ENCODE measurements around the gene PRKCE. TPM values are rescaled to one million over a fixed set of nuclear protein-coding genes. Genes with fewer than 3 reads are reported as not detected.

PRKCE gene
- total RNA-seq, 1 experiment from 2014 or later = 14.8 TPM

DNA sequence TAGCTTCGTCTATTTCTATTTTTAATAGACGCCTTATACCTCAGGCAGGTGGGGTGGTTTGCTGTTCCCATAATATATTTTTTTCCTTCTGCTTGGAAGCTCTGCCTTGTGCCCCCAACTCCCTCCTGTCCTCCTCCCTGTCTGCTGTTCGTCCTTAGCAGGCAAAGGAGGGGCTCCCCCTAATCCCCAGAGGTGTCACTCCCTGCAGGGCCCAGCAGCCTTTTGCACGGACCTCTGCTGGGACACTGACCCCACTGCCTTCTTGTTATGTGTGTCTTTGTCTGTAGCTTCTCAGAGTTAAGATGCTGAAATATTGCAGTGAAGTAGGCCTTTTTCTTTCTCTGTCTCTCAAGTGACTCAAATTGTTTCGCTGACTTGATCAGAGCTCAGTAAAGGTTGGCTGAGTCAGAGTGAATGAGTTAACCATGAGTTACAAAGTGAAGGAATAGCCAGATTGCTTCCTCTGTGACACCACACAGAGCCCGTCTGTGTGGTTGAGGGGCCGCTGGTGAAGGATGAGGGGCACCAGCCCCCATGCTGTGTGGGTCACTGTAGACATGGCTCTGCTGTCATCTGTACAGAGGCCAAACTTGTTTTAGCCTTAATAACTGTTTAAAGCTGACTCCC, 47.7 kb downstream of the PRKCE start:
- ChIA-PET CTCF (no interaction called here), POLR2A (interaction anchor here (0.8 kb wide), 1 partner anchor 14 kb away, joined by 4 read pairs; no protein-coding TSS in a partner anchor), RAD21 (ENCODE audit: low non-redundant PET in 1 of 2, low total read pairs in 2 of 2, uncharacterized antibody in 2 of 2, unreplicated experiment in 2 of 2) (no interaction called here)
- Histone ChIP-seq H3K27me3 (ENCODE audit: insufficient read depth, low read length) (no peaks in the 10 kb centered on the region), H3K4me1 (ENCODE audit: control insufficient read depth in 1 of 2, insufficient read depth in 2 of 2, low read length in 2 of 2) (peaks cover 0 to 19% of the 10 kb centered on the region in 2 experiments; a peak in 2 of 4 replicates), H3K4me2 (ENCODE audit: low read length) (peak overlapping the region; percentile 32), H3K79me2 (ENCODE audit: insufficient read depth, low read length) (peaks cover 28% of the 10 kb centered on the region; the same call in 1 of the 2 replicates), H2AFZ (ENCODE audit: low read depth, low read length, poor library complexity, severe bottlenecking) (no peak overlapping the region), H3K9ac (ENCODE audit: low read length) (no peak overlapping the region), H3K9me3 (ENCODE audit: control insufficient read depth in 1 of 2, insufficient read depth in 1 of 2, low read depth in 1 of 2, low read length in 2 of 2) (no peaks in the 10 kb centered on the region), H4K20me1 (ENCODE audit: insufficient read depth) (no peaks in the 10 kb centered on the region), H3K27ac (ENCODE audit: low read depth, low read length) (no peak overlapping the region), H3K4me3 (replicated peaks in 1 of 2; ENCODE audit: low read depth in 1 of 2, low read length in 2 of 2) (no peak overlapping the region), H3K36me3 (ENCODE audit: control insufficient read depth in 1 of 2, insufficient read depth in 2 of 2, low read length in 2 of 2) (no peaks in the 10 kb centered on the region), H3K9me2 (ENCODE audit: insufficient read depth) (no peaks in the 10 kb centered on the region)
- ATAC-seq = no peak
- no TSS peak for BruUV-seq (replicated peaks)
- intact Hi-C loops (cut with micrococcal nuclease) = no loop called here
- no peak for DNase-seq (ENCODE audit: low read depth, low spot score)
- TF ChIP-seq FOSL1 (IDR thresholded peaks at IDR 0.05; ENCODE audit: low read depth) = peak; percentile 49; the same call in 1 of the 2 replicates
- TF ChIP-seq YY1 (IDR thresholded peaks at IDR 0.05; ENCODE audit: extremely low read depth, insufficient replicate concordance, low read depth, low read length) = no peak
- no peak for TF ChIP-seq POLR2A (IDR thresholded peaks at IDR 0.05; ENCODE audit: borderline replicate concordance, extremely low read depth, insufficient read depth, insufficient read length)
- TF ChIP-seq ATF3 (IDR thresholded peaks at IDR 0.05) = no peak

- Histone ChIP-seq H3K79me2 (ENCODE audit: insufficient read depth, low read length) (peaks cover 28% of the 10 kb centered on the region; the same call in 1 of the 2 replicates), H2AFZ (ENCODE audit: low read depth, low read length, poor library complexity, severe bottlenecking) (no peak overlapping the region), H3K4me3 (replicated peaks in 1 of 2; ENCODE audit: low read depth in 1 of 2, low read length in 2 of 2) (no peak overlapping the region), H3K9ac (ENCODE audit: low read length) (no peak overlapping the region), H3K27ac (ENCODE audit: low read depth, low read length) (no peak overlapping the region), H4K20me1 (ENCODE audit: insufficient read depth) (no peaks in the 10 kb centered on the region), H3K9me2 (ENCODE audit: insufficient read depth) (no peaks in the 10 kb centered on the region), H3K27me3 (ENCODE audit: insufficient read depth, low read length) (no peaks in the 10 kb centered on the region), H3K36me3 (ENCODE audit: control insufficient read depth in 1 of 2, insufficient read depth in 2 of 2, low read length in 2 of 2) (no peaks in the 10 kb centered on the region), H3K4me1 (ENCODE audit: control insufficient read depth in 1 of 2, insufficient read depth in 2 of 2, low read length in 2 of 2) (peaks cover 0 to 19% of the 10 kb centered on the region in 2 experiments; a peak in 2 of 4 replicates), H3K9me3 (ENCODE audit: control insufficient read depth in 1 of 2, insufficient read depth in 1 of 2, low read depth in 1 of 2, low read length in 2 of 2) (no peaks in the 10 kb centered on the region), H3K4me2 (ENCODE audit: low read length) (no peak overlapping the region)
- ATAC-seq (0 out of 2 replicates have a peak, but pooled peaks have one; percentile 46), DNase-seq (ENCODE audit: low read depth, low spot score) (no peak)
- intact Hi-C loops (cut with micrococcal nuclease) = no loop called here
- CTCF ChIA-PET = no interaction called here
- BruUV-seq (replicated peaks) = no TSS peak
- RAD21 ChIA-PET (ENCODE audit: low non-redundant PET in 1 of 2, low total read pairs in 2 of 2, uncharacterized antibody in 2 of 2, unreplicated experiment in 2 of 2) = no interaction called here
- POLR2A ChIA-PET = no interaction called here
- TF ChIP-seq POLR2A (IDR thresholded peaks at IDR 0.05; ENCODE audit: borderline replicate concordance, extremely low read depth, insufficient read depth, insufficient read length) = no peak
- no peak for TF ChIP-seq CBX3 (IDR thresholded peaks at IDR 0.05; ENCODE audit: low read depth)
- no peak for TF ChIP-seq EZH2 (IDR thresholded peaks at IDR 0.05)
- TF ChIP-seq RAD21 (IDR thresholded peaks at IDR 0.05; ENCODE audit: low read depth) = peak; percentile 46
- no peak for TF ChIP-seq ATF3 (IDR thresholded peaks at IDR 0.05)
- TF ChIP-seq EGR1 (IDR thresholded peaks at IDR 0.05; ENCODE audit: low read depth) = no peak
- TF ChIP-seq, protein P1, sequence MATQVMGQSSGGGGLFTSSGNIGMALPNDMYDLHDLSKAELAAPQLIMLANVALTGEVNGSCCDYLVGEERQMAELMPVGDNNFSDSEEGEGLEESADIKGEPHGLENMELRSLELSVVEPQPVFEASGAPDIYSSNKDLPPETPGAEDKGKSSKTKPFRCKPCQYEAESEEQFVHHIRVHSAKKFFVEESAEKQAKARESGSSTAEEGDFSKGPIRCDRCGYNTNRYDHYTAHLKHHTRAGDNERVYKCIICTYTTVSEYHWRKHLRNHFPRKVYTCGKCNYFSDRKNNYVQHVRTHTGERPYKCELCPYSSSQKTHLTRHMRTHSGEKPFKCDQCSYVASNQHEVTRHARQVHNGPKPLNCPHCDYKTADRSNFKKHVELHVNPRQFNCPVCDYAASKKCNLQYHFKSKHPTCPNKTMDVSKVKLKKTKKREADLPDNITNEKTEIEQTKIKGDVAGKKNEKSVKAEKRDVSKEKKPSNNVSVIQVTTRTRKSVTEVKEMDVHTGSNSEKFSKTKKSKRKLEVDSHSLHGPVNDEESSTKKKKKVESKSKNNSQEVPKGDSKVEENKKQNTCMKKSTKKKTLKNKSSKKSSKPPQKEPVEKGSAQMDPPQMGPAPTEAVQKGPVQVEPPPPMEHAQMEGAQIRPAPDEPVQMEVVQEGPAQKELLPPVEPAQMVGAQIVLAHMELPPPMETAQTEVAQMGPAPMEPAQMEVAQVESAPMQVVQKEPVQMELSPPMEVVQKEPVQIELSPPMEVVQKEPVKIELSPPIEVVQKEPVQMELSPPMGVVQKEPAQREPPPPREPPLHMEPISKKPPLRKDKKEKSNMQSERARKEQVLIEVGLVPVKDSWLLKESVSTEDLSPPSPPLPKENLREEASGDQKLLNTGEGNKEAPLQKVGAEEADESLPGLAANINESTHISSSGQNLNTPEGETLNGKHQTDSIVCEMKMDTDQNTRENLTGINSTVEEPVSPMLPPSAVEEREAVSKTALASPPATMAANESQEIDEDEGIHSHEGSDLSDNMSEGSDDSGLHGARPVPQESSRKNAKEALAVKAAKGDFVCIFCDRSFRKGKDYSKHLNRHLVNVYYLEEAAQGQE (IDR thresholded peaks at IDR 0.05; ENCODE audit: low read depth) = no peak
- TF ChIP-seq FOSL1 (IDR thresholded peaks at IDR 0.05; ENCODE audit: low read depth) = no peak
- TF ChIP-seq JUND (IDR thresholded peaks at IDR 0.05) = no peak
- no peak for TF ChIP-seq POLR2AphosphoS5 (IDR thresholded peaks at IDR 0.05; ENCODE audit: low read depth, low read length)
- TF ChIP-seq, protein P2, sequence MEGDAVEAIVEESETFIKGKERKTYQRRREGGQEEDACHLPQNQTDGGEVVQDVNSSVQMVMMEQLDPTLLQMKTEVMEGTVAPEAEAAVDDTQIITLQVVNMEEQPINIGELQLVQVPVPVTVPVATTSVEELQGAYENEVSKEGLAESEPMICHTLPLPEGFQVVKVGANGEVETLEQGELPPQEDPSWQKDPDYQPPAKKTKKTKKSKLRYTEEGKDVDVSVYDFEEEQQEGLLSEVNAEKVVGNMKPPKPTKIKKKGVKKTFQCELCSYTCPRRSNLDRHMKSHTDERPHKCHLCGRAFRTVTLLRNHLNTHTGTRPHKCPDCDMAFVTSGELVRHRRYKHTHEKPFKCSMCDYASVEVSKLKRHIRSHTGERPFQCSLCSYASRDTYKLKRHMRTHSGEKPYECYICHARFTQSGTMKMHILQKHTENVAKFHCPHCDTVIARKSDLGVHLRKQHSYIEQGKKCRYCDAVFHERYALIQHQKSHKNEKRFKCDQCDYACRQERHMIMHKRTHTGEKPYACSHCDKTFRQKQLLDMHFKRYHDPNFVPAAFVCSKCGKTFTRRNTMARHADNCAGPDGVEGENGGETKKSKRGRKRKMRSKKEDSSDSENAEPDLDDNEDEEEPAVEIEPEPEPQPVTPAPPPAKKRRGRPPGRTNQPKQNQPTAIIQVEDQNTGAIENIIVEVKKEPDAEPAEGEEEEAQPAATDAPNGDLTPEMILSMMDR (IDR thresholded peaks at IDR 0.05 in 2 of 3, conservative IDR thresholded peaks at IDR 0.05 in 1 of 3; ENCODE audit: borderline replicate concordance in 1 of 3, insufficient read depth in 1 of 3, low read depth in 2 of 3, low read length in 2 of 3) = 0 out of 6 replicates have a peak, but pooled peaks of 1 of the 3 experiments have one; percentile 11
Observed at GRCh38 chr2:45700407-45701013, 49.0 kb downstream of the PRKCE start.
